A673 (cell line): ENCODE results near the gene AZIN2.

Source experiments
- EZH2 ChIP-seq: fragments of 200-600 bp; sonication (generic); IDR thresholded peaks from 2 replicates; pipeline ENCODE4 v1.6.1; 2017; ENCODE audit warnings: borderline replicate concordance, low read depth, mild to moderate bottlenecking, mixed read lengths, antibody characterized with exemption, low read length; ENCODE audit not compliant: poor library complexity, severe bottlenecking
- TF ChIP-seq, protein P1 (sequence below): fragments of 300-800, 200-600 bp; sonication (generic); conservative IDR thresholded peaks from 2 replicates; pipeline ENCODE4 v1.5.1; 2017; ENCODE audit warnings: low read depth, mild to moderate bottlenecking, antibody characterized with exemption, low read length, moderate library complexity, mixed read lengths

DNA sequence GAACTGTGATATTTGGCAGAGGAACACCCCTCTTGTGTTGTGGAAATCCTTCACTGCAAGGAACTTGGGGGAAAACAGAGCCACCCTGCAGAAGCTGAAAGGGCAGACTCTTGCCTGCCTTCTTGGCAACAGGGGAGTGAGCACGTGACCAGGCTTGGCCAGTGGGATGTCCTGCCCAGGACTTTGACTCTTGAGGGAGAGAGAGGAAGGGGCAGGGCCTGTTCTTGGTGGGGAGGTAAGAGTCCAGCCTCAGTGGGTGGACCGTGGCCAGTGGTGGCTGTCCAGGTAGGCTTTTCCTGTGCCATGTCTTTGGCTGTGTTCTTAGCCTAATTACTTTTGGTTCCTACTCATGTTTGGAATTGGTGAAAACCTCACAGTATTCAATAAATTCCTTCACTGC is 35.7 kb upstream of the AZIN2 start:
- TF ChIP-seq, protein P1, sequence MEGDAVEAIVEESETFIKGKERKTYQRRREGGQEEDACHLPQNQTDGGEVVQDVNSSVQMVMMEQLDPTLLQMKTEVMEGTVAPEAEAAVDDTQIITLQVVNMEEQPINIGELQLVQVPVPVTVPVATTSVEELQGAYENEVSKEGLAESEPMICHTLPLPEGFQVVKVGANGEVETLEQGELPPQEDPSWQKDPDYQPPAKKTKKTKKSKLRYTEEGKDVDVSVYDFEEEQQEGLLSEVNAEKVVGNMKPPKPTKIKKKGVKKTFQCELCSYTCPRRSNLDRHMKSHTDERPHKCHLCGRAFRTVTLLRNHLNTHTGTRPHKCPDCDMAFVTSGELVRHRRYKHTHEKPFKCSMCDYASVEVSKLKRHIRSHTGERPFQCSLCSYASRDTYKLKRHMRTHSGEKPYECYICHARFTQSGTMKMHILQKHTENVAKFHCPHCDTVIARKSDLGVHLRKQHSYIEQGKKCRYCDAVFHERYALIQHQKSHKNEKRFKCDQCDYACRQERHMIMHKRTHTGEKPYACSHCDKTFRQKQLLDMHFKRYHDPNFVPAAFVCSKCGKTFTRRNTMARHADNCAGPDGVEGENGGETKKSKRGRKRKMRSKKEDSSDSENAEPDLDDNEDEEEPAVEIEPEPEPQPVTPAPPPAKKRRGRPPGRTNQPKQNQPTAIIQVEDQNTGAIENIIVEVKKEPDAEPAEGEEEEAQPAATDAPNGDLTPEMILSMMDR: no peak
- no peak for TF ChIP-seq EZH2
